NCI-H510A (cell line): ENCODE data around the gene RPS14.
"Not testable (repeated sequence)": the region's sequence is repeated elsewhere in the genome, so short reads cannot be mapped to it uniquely, and the experiment has no call there.

Source experiments
- DNase-seq: peaks from one replicate; lab custom pipeline; 2025; lab: John Stamatoyannopoulos, UW

The RPS14 gene

GRCh38 chr5:150479416-150479815 lies 29.9 kb upstream of the RPS14 start:
- DNase-seq: no peak

GRCh38 chr5:150476568-150476967 lies 27.0 kb upstream of the RPS14 start:
- DNase-seq: not testable (repeated sequence)

GRCh38 chr5:150473673-150474358 lies 24.3 kb upstream of the RPS14 start:
- DNase-seq: no peak

- no peak for DNase-seq
These were observed 20.4 kb upstream of the RPS14 start for GRCh38 chr5:150469718-150470469.

GRCh38 chr5:150468206-150468605 lies 18.7 kb upstream of the RPS14 start:
- no peak for DNase-seq

GRCh38 chr5:150465927-150466326 lies 16.4 kb upstream of the RPS14 start:
- DNase-seq: no peak

GRCh38 chr5:150464554-150465012 lies 15.0 kb upstream of the RPS14 start:
- no peak for DNase-seq

- peak; percentile 80 for DNase-seq
These were observed 11.7 kb upstream of the RPS14 start for GRCh38 chr5:150461231-150461630.

- DNase-seq: no peak
These were observed 11.2 kb upstream of the RPS14 start for GRCh38 chr5:150460781-150461180.

- DNase-seq: peak; percentile 44
These were observed 9.4 kb upstream of the RPS14 start for GRCh38 chr5:150458802-150459557.

- no peak for DNase-seq
These were observed 8.2 kb upstream of the RPS14 start for GRCh38 chr5:150457562-150458240.

GRCh38 chr5:150457121-150457520 lies 7.6 kb upstream of the RPS14 start:
- no peak for DNase-seq

- DNase-seq: no peak
These were observed 5.1 kb upstream of the RPS14 start for GRCh38 chr5:150454492-150455229.

- DNase-seq: not testable (repeated sequence)
These were observed 4.5 kb upstream of the RPS14 start for GRCh38 chr5:150454027-150454426.

GRCh38 chr5:150452914-150453313 lies 3.4 kb upstream of the RPS14 start:
- no peak for DNase-seq

GRCh38 chr5:150451594-150451993 lies 2.1 kb upstream of the RPS14 start:
- no peak for DNase-seq

GRCh38 chr5:150448952-150449516 lies 505 bp downstream of the RPS14 start:
- no peak for DNase-seq

- no peak for DNase-seq
These were observed 1.2 kb downstream of the RPS14 start for GRCh38 chr5:150448334-150448733.

GRCh38 chr5:150447188-150447587 lies 2.4 kb downstream of the RPS14 start:
- DNase-seq: no peak

GRCh38 chr5:150446583-150446982 lies 3.0 kb downstream of the RPS14 start:
- no peak for DNase-seq

- no peak for DNase-seq
These were observed 3.5 kb downstream of the RPS14 start for GRCh38 chr5:150446088-150446487.
